ENCODE results near the gene SPTBN5. TPM values are rescaled to one million over a fixed set of nuclear protein-coding genes. Genes with fewer than 3 reads are reported as not detected.

Gene SPTBN5
- total RNA-seq, 2 donors from 2014 or later = 0.52 to 3.0 TPM

DNA sequence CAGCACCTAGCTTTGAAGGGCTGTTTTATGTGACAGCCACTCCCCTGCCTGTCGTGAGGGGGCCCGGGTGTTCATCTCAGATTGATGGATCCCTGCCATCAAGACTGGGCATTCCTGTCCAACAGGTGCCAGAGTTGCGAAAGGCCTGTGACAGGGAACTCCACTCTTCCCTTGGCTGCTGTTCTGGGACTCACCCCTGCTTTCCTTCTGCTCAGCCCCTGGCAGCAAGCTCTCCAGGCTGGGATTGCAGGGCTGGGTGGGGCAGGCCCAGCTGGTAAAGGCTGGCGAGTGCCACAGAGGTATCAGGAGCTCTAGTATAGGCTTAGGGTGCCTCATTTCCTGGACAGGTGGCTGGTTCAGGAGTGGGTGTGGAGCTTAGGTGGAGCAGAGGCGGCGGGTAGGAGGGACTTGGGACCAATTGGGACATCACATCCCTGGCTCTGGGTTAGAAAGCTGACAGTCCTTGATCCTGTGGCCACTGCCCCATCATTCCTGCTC is 55.4 kb downstream of the SPTBN5 start, which contains the start of gene PLA2G4B:
PLA2G4B (plus strand) TSS at position 448 of the 498 bp plus-strand sequence. CDS start 67 bp downstream, outside the sequence.
- intact Hi-C loops (cut with DNase I) = no loop called here
- Histone ChIP-seq H3K27me3 (no peaks in the 10 kb centered on the region), H3K4me1 (peaks cover 10% of the 10 kb centered on the region), H3K4me3 (no peak within 1 kb of the TSS), H3K36me3 (replicated peaks in 1 of 2; ENCODE audit: insufficient read depth in 1 of 2, low read depth in 2 of 2) (peaks cover 0 to 4% of the 10 kb centered on the region in 2 donors), H3K9me3 (no peaks in the 10 kb centered on the region), H3K27ac (no peak within 1 kb of the TSS)
- DNase-seq = peak; percentile 36 to 69 (median 59)
- ATAC-seq = peak; percentile 74
- TF ChIP-seq POLR2A (IDR thresholded peaks at IDR 0.05) = no peak
- TF ChIP-seq, protein P1, sequence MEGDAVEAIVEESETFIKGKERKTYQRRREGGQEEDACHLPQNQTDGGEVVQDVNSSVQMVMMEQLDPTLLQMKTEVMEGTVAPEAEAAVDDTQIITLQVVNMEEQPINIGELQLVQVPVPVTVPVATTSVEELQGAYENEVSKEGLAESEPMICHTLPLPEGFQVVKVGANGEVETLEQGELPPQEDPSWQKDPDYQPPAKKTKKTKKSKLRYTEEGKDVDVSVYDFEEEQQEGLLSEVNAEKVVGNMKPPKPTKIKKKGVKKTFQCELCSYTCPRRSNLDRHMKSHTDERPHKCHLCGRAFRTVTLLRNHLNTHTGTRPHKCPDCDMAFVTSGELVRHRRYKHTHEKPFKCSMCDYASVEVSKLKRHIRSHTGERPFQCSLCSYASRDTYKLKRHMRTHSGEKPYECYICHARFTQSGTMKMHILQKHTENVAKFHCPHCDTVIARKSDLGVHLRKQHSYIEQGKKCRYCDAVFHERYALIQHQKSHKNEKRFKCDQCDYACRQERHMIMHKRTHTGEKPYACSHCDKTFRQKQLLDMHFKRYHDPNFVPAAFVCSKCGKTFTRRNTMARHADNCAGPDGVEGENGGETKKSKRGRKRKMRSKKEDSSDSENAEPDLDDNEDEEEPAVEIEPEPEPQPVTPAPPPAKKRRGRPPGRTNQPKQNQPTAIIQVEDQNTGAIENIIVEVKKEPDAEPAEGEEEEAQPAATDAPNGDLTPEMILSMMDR (IDR thresholded peaks at IDR 0.05) = no peak
- WGBS, 2 donors = 66% methylated on average over 6 of the region's 6 CpGs; no CpG with 5 or more reads in 1 of the 2 donors

DNA sequence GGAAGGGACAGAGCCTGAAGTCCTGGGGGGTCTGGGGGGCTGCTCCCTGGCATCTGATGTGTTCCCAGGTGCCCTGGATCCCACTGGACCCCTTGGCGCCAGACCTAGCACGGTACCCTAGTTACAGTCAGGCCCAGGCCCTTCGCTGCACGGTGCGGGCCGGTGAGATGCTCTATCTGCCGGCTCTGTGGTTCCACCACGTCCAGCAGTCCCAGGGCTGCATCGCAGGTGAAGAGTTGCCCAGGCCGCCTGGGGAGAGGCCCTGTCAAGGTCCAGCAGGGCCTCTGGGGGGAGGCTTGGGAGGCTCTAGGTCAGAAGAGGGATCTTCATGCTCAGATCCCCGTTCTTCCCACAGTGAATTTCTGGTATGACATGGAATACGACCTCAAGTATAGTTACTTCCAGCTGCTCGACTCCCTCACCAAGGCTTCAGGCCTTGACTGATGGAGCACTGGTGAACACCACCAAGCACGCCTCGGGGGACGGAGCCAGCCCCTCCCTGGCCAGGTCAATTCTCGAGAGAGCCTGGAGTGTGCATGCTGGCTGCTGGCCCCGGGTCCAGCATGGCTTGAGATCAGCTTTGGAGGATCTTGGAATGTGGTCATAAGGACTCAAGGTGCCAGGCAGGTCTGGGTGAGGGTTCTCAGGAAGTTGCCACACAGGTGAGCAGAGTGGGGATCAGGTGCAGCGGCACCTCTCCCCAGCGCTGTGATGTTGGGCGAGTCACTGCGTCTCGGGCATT is 57.0 kb downstream of the SPTBN5 start:
- Histone ChIP-seq H3K9me3 (no peaks in the 10 kb centered on the region), H3K4me1 (peaks cover 10% of the 10 kb centered on the region), H3K27me3 (no peaks in the 10 kb centered on the region), H3K27ac (no peak overlapping the region), H3K36me3 (replicated peaks in 1 of 2; ENCODE audit: insufficient read depth in 1 of 2, low read depth in 2 of 2) (peaks cover 0 to 2% of the 10 kb centered on the region in 2 donors), H3K4me3 (no peak overlapping the region)
- intact Hi-C loops (cut with DNase I) = no loop called here
- ATAC-seq (no peak), DNase-seq (no peak)
- 96 to 99% methylated on average over 12 to 22 of the region's 23 CpGs for WGBS, 2 donors
- TF ChIP-seq, protein P1 (IDR thresholded peaks at IDR 0.05) = no peak
- no peak for TF ChIP-seq POLR2A (IDR thresholded peaks at IDR 0.05)

DNA sequence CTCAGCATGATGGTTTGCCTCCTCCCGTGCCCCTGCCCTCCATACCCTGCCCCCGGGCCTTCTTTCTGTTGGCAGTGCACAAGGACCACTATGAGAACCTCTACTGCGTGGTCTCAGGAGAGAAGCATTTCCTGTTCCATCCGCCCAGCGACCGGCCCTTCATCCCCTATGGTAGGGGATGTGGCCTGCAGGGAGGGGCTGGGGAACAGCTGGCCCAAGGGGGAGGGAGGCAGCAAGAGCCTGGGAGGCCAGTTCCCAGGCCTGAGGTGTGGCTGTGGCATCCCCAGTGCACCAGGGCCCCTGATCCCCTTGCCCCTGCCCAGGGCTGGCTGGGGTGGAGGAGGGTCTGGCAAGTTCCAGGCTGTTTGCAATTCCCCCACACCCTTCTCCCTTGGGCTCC is 57.8 kb downstream of the SPTBN5 start:
- H3K4me1 ChIP-seq = peaks cover 10% of the 10 kb centered on the region
- WGBS, 2 donors = 83 to 88% methylated on average over 6 of the region's 6 CpGs
- ATAC-seq (no peak), DNase-seq (no peak)
- TF ChIP-seq, protein P1 (IDR thresholded peaks at IDR 0.05) = no peak
- TF ChIP-seq POLR2A (IDR thresholded peaks at IDR 0.05) = no peak
- H3K9me3 ChIP-seq = no peaks in the 10 kb centered on the region
- H3K36me3 ChIP-seq (replicated peaks in 1 of 2; ENCODE audit: insufficient read depth in 1 of 2, low read depth in 2 of 2) = peaks cover 0 to 2% of the 10 kb centered on the region in 2 donors
- intact Hi-C loops (cut with DNase I) = no loop called here
- no peak overlapping the region for H3K4me3 ChIP-seq
- no peak overlapping the region for H3K27ac ChIP-seq
- H3K27me3 ChIP-seq = no peaks in the 10 kb centered on the region

DNA sequence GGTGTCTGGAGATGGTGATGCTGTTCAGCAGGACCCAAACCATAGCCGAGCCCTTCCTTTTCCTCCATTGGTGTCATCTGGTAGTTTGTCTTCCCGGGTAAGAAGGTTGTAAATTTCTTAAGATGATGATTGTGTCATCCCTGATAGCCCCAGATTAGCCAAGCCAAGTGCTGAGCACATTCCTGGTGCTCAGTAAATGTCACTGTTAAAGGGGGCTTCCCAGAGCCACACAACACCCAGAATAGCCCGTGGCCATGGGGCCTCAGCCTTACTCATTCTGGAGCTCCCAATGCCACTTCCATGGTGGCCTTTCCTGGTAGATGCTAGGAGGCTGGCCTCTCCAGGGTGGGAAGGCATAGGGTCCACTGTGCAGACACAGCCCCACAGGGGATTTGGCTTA is 59.8 kb downstream of the SPTBN5 start:
- H3K4me3 ChIP-seq = no peak overlapping the region
- DNase-seq (no peak), ATAC-seq (no peak)
- H3K27me3 ChIP-seq = no peaks in the 10 kb centered on the region
- WGBS, 2 donors = 87 to 100% methylated on average over 3 of the region's 3 CpGs
- no peaks in the 10 kb centered on the region for H3K36me3 ChIP-seq (replicated peaks in 1 of 2; ENCODE audit: insufficient read depth in 1 of 2, low read depth in 2 of 2)
- no peak for TF ChIP-seq POLR2A (IDR thresholded peaks at IDR 0.05)
- TF ChIP-seq, protein P1 (IDR thresholded peaks at IDR 0.05) = no peak
- peaks cover 24% of the 10 kb centered on the region for H3K4me1 ChIP-seq
- H3K27ac ChIP-seq = no peak overlapping the region
- H3K9me3 ChIP-seq = no peaks in the 10 kb centered on the region
- intact Hi-C loops (cut with DNase I) = no loop called here
